Stimulated activated naive CD8-positive, alpha-beta T cell treated with anti-CD3 and anti-CD28 coated beads, Interleukin-15, Interleukin-2, amounts not matched to agents 100 U/mL and 50 U/mL, for 24 hours (primary cell): ENCODE data around the gene TM9SF3.
A peak's percentile ranks its signal among the peaks of the same experiment; 100 is the strongest.

ENCODE experiments used
- ATAC-seq: fragments of 150-1000 bp; cut with Tn5 transposase; one replicate; pipeline ENCODE4 v1.10.0; 2021
- DNase-seq: peaks from one replicate; pipeline ENCODE4 v3.0.0; 2021

The TM9SF3 gene

GRCh38 chr10:96586419-96587263 is at the start of gene TM9SF3:
TM9SF3 (minus strand) TSS chr10:96587012; CDS start chr10:96586835, 177 bp downstream.
- DNase-seq (peak; percentile 95), ATAC-seq (peak; percentile 84)

DNA sequence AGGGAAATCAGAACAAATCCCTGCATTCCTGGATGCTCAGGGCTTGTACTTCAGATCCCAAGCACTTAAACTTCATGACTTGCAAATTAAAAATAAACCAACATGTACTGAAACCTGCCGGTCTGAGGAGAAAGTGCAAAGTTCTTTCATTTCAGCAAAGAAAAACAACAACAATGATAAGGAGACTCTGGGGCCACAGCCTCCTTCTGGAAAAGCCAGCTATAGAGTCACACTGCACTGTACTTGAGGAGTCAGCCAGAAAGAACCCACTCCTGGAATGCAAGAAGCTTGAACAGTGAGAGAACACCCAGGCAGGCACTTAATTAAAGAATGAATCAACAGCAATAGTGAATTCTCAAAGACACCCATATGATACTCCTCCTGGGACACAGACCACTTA is 49.7 kb upstream of the TM9SF3 start:
- DNase-seq (no peak), ATAC-seq (no peak)

GRCh38 chr10:96632974-96633710 is 46.3 kb upstream of the TM9SF3 start:
- no peak for DNase-seq
- ATAC-seq, result no peak

- ATAC-seq (no peak), DNase-seq (no peak)
Measured at GRCh38 chr10:96627292-96627691, 40.5 kb upstream of the TM9SF3 start.

DNA sequence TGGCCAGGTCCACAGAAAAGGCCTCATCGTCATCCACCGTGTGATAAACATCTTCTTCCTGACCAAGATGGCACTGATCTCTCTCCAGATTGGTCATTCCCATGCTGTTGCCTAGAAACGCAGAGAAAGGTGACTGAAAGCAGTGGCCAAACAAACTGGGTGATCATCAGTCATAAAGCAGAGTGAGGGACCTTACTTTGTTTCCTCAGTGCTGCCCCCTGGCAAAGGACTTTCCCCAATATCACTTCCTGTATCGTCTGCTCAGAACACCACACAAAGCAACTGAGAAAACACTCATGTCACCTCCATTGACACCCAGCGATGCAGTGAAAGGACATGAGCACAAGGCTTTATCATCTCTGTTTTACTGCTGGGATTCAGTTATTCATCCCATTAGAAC is 40.0 kb upstream of the TM9SF3 start:
- ATAC-seq (no peak), DNase-seq (no peak)

- ATAC-seq (no peak), DNase-seq (no peak)
Measured at GRCh38 chr10:96625173-96625572, 38.4 kb upstream of the TM9SF3 start.

DNA sequence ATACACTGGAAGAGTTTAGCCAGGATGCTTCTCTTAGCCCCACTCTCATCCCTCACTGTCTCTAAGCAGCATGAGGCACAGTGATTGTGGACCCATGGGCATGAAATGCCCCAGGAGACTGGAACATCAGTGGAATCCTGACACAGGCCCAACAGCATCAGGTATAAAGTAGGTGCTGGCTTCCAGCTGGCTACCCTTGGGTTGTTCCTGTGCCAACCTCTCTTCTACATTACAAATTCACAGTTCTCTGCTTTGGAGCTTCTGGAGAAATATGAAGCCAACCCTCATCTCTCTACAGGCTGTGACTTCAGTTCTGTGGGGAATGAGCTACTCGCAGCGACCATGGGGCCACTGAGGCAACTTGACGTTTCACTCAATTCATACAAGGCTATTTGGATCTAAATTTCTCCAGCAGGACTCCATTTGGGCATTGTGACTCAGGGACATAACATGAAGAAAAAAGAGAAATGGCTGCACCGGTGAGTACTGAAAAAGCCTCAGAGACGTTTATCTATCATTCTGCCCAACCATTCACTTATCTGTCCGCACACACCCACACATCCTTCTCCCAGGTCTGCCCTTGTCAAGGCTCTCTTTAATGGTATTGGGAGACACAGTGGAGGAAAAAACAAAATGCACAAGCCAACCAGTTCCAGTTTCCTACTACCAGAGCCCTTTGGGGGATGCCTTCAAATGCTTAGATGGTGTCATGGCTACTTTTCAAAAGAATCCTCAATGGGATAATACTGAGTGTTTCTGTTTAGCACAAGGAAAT is 35.4 kb upstream of the TM9SF3 start:
- DNase-seq (no peak), ATAC-seq (no peak)

DNA sequence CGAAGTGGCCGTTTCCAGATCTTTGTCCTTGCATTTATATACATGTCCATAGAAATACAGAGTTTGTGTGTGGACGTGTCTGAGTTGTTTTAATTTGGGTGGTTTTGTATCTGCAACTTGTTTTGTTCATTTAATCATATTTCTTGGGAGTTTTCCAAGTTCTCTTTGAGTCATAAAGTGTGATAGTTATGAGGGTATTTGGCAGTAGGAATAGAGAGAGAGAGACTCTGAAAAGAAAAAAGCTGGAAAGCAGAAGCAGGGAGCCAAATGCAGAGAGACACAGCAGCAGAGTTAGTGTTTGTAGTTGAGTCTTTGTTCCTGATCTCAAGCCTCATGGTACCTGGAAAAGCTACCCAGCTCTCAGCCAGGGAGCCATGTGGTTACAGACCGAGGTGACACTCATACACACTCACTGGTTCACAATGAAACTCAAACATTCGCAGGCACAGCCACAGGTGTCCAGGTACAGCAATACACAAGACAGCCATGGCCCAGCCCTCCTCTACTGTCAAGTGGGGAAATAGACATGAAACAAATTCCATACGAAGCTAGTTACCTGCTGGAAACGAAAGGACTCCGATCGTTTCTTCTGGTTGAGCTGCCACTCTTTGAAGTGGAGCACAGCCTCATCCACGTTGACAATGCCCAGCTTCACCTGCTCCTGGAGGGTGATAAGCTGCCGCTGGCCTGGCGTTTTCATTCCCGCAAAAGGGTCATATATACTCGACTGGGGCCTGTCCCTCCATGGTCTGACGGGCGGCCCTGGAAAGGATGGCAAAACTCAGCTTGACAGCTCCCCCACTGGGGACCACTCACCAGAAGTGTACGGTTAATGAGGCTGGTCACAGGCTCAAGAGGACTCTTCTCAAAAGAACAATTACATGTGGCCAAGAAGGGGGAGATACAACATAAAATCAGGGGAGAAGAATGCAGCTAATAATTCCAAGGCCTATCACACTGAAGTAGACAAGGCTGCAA is 33.3 kb upstream of the TM9SF3 start:
- no peak for DNase-seq

DNA sequence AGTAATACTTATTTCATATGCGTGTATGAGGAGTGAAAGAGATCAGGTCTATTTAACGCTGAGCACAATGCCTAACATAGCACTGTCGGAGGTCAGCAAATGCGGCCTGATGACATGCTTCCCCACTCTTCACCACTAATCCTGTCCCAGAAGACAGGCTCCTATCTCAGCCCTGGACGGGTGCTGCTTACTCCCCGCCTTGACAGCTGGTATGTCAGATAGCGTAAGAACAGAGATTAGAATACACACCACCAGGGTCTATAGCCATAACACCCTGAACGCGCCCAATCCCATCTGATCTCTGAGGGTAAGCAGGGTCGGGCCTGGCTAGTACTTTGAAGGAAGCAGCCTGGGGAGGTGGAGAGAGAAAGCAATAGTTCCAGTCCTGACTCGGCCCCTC is 32.3 kb upstream of the TM9SF3 start:
- no peak for DNase-seq
- no peak for ATAC-seq

More for the DNA sequence above, 33.3 kb upstream of the TM9SF3 start:
- no peak for ATAC-seq

- ATAC-seq (no peak), DNase-seq (no peak)
Measured at GRCh38 chr10:96618653-96619052, 31.8 kb upstream of the TM9SF3 start.

GRCh38 chr10:96616961-96617360 is 30.1 kb upstream of the TM9SF3 start:
- DNase-seq (no peak), ATAC-seq (no peak)

DNA sequence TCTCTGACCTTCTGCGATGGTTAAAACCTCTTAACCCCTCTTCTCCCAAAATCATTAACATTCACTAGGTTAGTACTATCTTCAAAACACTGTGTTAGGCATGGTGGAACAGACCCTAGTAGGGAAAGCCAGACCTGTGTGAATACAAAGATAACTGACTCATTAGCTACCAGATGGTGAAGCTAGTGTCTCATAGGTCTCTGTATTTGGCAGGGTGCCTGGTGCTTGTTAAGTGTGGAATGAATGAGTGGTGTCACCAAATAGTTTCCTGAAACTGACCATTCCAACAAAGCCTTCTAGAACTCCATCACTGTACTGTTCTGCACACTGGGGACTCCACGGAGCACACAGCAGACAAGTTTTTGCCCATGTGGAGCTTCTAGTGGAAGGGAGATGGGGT is 27.7 kb upstream of the TM9SF3 start:
- ATAC-seq (peak; percentile 55), DNase-seq (no peak)

- ATAC-seq (no peak), DNase-seq (no peak)
Measured at GRCh38 chr10:96613576-96613975, 26.8 kb upstream of the TM9SF3 start.

GRCh38 chr10:96612055-96612830 is 25.4 kb upstream of the TM9SF3 start:
- DNase-seq (no peak), ATAC-seq (no peak)

DNA sequence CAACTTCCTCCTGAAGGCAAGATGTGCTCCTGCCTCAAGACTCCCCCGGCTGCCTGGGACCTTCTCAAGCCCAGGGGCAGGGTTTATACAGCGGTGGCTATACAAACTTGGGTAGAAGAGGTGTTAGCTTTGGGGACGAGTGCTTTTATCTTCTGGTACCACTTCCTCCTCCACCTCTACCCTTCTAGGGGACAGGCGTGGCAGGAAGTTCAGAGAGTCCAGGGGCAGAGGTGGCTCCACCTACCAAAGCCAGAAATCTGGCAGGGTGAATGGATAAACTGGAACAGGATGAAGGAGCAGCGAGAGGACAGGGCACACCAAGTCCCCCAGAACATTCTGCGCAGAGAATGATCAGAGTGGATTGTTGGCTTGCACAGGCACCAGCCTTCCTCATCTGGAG is 24.0 kb upstream of the TM9SF3 start:
- ATAC-seq (no peak), DNase-seq (no peak)

- no peak for ATAC-seq
Measured at GRCh38 chr10:96609510-96609909, 22.7 kb upstream of the TM9SF3 start.

DNA sequence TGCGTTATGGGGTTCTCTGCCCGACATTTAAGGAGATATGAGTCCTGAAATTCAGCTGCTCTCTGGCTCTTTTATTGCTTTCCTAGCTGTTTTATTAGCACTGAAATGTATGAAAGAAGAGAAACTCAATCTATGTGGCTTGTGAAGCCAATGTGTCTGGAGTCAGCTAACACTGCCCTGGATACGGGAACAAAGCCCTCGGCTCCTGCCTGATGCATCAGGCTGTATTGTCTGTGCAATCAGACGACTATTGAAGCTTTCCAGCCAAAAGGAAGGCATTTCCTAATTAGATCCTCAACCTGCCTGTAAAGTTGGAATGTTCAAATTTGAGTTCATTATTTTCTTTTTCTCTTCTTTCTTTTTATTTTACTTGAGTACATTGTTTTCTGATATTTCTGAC is 22.0 kb upstream of the TM9SF3 start:
- DNase-seq, result no peak
- no peak for ATAC-seq

More at GRCh38 chr10:96609510-96609909, 22.7 kb upstream of the TM9SF3 start:
- DNase-seq, result no peak

- ATAC-seq (no peak), DNase-seq (no peak)
Measured at GRCh38 chr10:96608262-96608661, 21.4 kb upstream of the TM9SF3 start.

GRCh38 chr10:96606946-96607345 is 20.1 kb upstream of the TM9SF3 start:
- ATAC-seq (no peak), DNase-seq (no peak)

- no peak for DNase-seq
- ATAC-seq, result no peak
Measured at GRCh38 chr10:96606216-96606615, 19.4 kb upstream of the TM9SF3 start.

- DNase-seq (no peak), ATAC-seq (no peak)
Measured at GRCh38 chr10:96600337-96600736, 13.5 kb upstream of the TM9SF3 start.
